Kidney tubule cell (primary cell): ENCODE results near the gene FICD.

Experiments
- DNase-seq: peaks from one replicate; pipeline ENCODE4 v3.0.0-alpha.2; 2018; ENCODE audit warnings: low spot score

Gene FICD

GRCh38 chr12:108567406-108568337, 52.6 kb downstream of the FICD start:
- peak; percentile 89 for DNase-seq

GRCh38 chr12:108568338-108569154, 53.5 kb downstream of the FICD start:
- no peak for DNase-seq
